ENCODE measurements around the gene NTMT2.

NTMT2 gene

GRCh38 chr1:170145061-170145460, 698 bp upstream of the NTMT2 start:
- H3K27ac ChIP-seq, result no peak overlapping the region
- TF ChIP-seq, protein P1, sequence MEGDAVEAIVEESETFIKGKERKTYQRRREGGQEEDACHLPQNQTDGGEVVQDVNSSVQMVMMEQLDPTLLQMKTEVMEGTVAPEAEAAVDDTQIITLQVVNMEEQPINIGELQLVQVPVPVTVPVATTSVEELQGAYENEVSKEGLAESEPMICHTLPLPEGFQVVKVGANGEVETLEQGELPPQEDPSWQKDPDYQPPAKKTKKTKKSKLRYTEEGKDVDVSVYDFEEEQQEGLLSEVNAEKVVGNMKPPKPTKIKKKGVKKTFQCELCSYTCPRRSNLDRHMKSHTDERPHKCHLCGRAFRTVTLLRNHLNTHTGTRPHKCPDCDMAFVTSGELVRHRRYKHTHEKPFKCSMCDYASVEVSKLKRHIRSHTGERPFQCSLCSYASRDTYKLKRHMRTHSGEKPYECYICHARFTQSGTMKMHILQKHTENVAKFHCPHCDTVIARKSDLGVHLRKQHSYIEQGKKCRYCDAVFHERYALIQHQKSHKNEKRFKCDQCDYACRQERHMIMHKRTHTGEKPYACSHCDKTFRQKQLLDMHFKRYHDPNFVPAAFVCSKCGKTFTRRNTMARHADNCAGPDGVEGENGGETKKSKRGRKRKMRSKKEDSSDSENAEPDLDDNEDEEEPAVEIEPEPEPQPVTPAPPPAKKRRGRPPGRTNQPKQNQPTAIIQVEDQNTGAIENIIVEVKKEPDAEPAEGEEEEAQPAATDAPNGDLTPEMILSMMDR (conservative IDR thresholded peaks at IDR 0.05), result no peak

GRCh38 chr1:170146720-170147263, 1.0 kb downstream of the NTMT2 start:
- TF ChIP-seq, protein P1 (conservative IDR thresholded peaks at IDR 0.05), result no peak

GRCh38 chr1:170149241-170149640, 3.5 kb downstream of the NTMT2 start:
- no peak overlapping the region for H3K27ac ChIP-seq
- TF ChIP-seq, protein P1 (conservative IDR thresholded peaks at IDR 0.05), result no peak

More at GRCh38 chr1:170146720-170147263, 1.0 kb downstream of the NTMT2 start:
- H3K27ac ChIP-seq, result no peak overlapping the region

GRCh38 chr1:170150016-170150415, 4.3 kb downstream of the NTMT2 start:
- TF ChIP-seq, protein P1 (conservative IDR thresholded peaks at IDR 0.05), result no peak
- H3K27ac ChIP-seq, result no peak overlapping the region

GRCh38 chr1:170150921-170151320, 5.2 kb downstream of the NTMT2 start:
- TF ChIP-seq, protein P1 (conservative IDR thresholded peaks at IDR 0.05), result no peak
- no peak overlapping the region for H3K27ac ChIP-seq

GRCh38 chr1:170153417-170153816, 7.7 kb downstream of the NTMT2 start:
- no peak overlapping the region for H3K27ac ChIP-seq
- TF ChIP-seq, protein P1 (conservative IDR thresholded peaks at IDR 0.05), result no peak

DNA sequence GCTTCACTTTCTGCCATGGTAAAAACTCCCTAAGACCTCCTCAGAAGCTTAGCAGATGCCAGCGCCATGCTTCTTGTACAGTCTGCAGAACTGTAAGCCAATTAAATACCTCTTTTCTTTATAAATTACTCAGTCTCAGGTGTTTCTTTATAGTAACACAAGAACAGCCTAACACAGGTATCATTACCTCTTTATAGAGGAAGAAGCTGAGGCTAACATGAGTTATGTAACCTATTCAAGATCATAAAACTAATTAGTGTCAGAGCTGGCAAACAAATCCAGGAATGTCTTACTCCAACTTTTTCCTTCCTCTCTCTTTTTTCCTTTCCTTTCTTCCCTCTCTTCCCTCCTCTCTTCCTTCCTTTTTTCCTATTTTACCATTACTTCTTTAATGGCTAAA, 9.3 kb downstream of the NTMT2 start:
- no peak overlapping the region for H3K27ac ChIP-seq
- TF ChIP-seq, protein P1 (conservative IDR thresholded peaks at IDR 0.05), result no peak
